ENCODE results near the gene STT3B. TPM values are rescaled to one million over a fixed set of nuclear protein-coding genes. Genes with fewer than 3 reads are reported as not detected.

STT3B gene
- total RNA-seq, 1 donor from 2014 or later = 210 TPM

DNA sequence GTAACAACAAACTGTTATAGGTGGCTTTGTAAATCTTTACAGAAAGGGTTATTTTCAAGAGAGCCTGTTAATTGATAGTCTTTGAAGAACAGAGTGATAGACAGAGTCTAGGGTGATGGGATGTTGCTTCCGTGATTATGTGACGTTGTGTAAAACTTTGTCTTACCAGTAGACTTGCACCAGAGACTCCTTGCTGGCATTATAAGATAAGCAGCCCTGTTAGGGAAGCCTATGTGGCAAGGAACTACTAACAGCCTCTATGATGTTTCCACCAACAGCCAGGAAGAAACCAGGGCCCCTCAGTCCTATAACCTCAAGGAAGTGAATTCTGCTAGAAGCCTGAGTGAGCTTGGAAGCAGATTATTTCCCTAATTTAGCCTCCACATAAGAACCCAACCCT, 18.9 kb downstream of the STT3B start:
- no peak overlapping the region for H3K4me3 Mint-ChIP-seq
- TF ChIP-seq, protein P1, sequence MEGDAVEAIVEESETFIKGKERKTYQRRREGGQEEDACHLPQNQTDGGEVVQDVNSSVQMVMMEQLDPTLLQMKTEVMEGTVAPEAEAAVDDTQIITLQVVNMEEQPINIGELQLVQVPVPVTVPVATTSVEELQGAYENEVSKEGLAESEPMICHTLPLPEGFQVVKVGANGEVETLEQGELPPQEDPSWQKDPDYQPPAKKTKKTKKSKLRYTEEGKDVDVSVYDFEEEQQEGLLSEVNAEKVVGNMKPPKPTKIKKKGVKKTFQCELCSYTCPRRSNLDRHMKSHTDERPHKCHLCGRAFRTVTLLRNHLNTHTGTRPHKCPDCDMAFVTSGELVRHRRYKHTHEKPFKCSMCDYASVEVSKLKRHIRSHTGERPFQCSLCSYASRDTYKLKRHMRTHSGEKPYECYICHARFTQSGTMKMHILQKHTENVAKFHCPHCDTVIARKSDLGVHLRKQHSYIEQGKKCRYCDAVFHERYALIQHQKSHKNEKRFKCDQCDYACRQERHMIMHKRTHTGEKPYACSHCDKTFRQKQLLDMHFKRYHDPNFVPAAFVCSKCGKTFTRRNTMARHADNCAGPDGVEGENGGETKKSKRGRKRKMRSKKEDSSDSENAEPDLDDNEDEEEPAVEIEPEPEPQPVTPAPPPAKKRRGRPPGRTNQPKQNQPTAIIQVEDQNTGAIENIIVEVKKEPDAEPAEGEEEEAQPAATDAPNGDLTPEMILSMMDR (IDR thresholded peaks at IDR 0.05; ENCODE audit: unreplicated experiment) = no peak
- no peaks in the 10 kb centered on the region for H3K27me3 Mint-ChIP-seq (ENCODE audit: low read depth)
- no peak for DNase-seq (ENCODE audit: low spot score in 2 of 2, unreplicated experiment in 2 of 2)
- peaks cover 15% of the 10 kb centered on the region for H3K9me3 Mint-ChIP-seq
- H3K27ac Mint-ChIP-seq = no peak overlapping the region
- H3K36me3 Mint-ChIP-seq = peaks cover 15% of the 10 kb centered on the region
- peaks cover 42% of the 10 kb centered on the region for H3K4me1 Mint-ChIP-seq

DNA sequence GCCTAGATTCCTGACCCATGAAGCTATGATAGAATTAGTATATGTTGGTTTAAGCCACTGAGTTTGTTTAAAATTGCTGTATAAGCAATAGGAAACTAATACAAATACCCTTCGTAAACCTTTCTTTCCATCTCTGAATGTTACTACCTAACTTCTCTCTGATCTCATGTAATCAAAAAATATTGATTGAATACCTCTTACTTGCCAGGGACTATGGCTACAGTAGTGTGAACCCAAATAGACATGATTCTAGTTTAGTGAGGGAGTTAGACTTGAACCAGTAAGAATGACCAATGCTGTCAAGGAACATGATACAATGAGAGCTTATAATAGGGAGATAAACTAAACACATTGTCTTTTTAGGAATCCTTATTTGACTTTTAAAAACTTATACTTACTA, 19.4 kb downstream of the STT3B start:
- peaks cover 39% of the 10 kb centered on the region for H3K4me1 Mint-ChIP-seq
- peaks cover 20% of the 10 kb centered on the region for H3K9me3 Mint-ChIP-seq
- no peak overlapping the region for H3K4me3 Mint-ChIP-seq

DNA sequence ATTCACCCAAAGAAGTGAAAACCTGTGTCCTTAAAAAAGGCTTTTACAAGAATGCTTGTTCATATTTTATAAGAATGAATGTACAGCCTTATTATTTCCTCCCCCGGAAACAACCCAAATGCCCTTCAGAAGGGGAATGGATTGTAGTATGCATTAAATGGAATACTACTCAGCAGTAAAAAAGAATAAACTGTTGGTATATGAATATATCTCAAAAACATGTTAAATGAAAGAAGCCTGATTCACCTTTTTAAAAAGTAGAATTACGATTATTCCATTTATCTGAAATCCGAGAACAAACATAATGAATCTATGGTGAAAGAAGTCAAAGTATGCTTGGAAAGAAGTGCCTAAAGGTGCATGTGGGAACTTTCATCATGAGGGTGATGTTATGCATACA, 20.5 kb downstream of the STT3B start:
- Mint-ChIP-seq H3K27ac (no peak overlapping the region), H3K4me3 (no peak overlapping the region), H3K4me1 (peaks cover 30% of the 10 kb centered on the region), H3K9me3 (peaks cover 28% of the 10 kb centered on the region), H3K36me3 (peaks cover 26% of the 10 kb centered on the region), H3K27me3 (ENCODE audit: low read depth) (no peaks in the 10 kb centered on the region)
- TF ChIP-seq, protein P1 (IDR thresholded peaks at IDR 0.05; ENCODE audit: unreplicated experiment) = no peak
- DNase-seq (ENCODE audit: low spot score in 2 of 2, unreplicated experiment in 2 of 2) = no peak

More for the DNA sequence above, 19.4 kb downstream of the STT3B start:
- DNase-seq (ENCODE audit: low spot score in 2 of 2, unreplicated experiment in 2 of 2) = no peak
- H3K27me3 Mint-ChIP-seq (ENCODE audit: low read depth) = no peaks in the 10 kb centered on the region
- TF ChIP-seq, protein P1 (IDR thresholded peaks at IDR 0.05; ENCODE audit: unreplicated experiment) = no peak
- H3K27ac Mint-ChIP-seq = no peak overlapping the region
- H3K36me3 Mint-ChIP-seq = peaks cover 19% of the 10 kb centered on the region

DNA sequence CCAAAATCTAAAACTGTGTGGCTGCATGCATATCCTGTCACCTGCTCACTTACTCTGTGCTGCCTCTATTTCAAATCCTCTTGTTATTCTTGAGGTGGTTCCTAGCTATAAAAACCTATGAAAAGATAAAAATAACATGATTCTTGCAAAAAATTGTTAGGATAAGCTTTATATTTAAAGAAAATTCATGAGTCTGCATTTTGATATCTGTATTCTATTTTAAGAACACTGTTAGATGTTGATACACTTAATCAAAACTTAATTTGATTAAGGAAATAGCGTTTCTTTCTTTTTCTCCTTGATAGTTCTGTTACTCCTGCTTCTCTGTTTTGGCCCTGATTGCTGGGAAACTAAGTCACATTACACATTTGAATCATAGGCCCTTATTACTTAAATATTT, 22.5 kb downstream of the STT3B start:
- H3K27ac Mint-ChIP-seq = peak overlapping the region; percentile 20
- peaks cover 48% of the 10 kb centered on the region for H3K9me3 Mint-ChIP-seq
- DNase-seq (ENCODE audit: low spot score in 2 of 2, unreplicated experiment in 2 of 2) = no peak
- H3K4me1 Mint-ChIP-seq = peaks cover 21% of the 10 kb centered on the region
- no peaks in the 10 kb centered on the region for H3K27me3 Mint-ChIP-seq (ENCODE audit: low read depth)
- TF ChIP-seq, protein P1 (IDR thresholded peaks at IDR 0.05; ENCODE audit: unreplicated experiment) = no peak
- peaks cover 44% of the 10 kb centered on the region for H3K36me3 Mint-ChIP-seq
- no peak overlapping the region for H3K4me3 Mint-ChIP-seq

DNA sequence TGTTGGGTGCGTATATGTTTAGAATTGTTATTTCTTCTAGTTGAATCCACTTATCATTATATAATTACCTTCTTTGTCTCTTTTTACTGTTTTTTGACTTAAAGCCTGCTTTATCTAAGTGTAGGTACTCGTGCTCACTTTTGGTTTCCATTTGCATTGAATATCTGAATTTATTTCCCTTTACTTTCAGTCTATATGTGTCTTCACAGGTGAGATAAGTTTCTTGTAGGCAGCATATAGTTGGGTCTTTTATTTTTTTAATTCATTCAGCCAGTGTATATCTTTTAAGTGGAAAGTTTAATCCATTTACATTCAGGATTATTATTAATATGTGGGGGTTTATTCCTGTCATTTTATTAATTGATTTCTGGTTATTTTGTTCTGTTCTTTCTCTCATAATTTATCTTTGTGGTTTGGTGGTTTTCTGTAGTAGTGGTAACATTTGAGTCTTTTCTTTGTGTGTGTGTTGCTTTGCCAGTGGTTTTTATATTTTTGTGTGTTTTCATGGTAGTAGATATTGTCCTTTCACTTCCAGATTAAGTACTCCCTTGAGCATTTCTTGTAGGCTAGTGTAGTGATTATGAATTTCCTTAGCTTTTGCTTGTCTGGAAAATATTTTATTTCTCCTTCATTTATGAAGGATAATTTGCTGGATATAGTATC, 27.3 kb downstream of the STT3B start:
- Mint-ChIP-seq H3K36me3 (peaks cover 39% of the 10 kb centered on the region), H3K4me3 (no peak overlapping the region)

More for the DNA sequence above, 27.3 kb downstream of the STT3B start:
- H3K4me1 Mint-ChIP-seq = peaks cover 15% of the 10 kb centered on the region
- no peak overlapping the region for H3K27ac Mint-ChIP-seq
- DNase-seq (ENCODE audit: low spot score in 2 of 2, unreplicated experiment in 2 of 2) = no peak
- TF ChIP-seq, protein P1 (IDR thresholded peaks at IDR 0.05; ENCODE audit: unreplicated experiment) = no peak
- H3K27me3 Mint-ChIP-seq (ENCODE audit: low read depth) = no peaks in the 10 kb centered on the region
- H3K9me3 Mint-ChIP-seq = peaks cover 46% of the 10 kb centered on the region
